Vagina (tissue), 2 donors: ENCODE results near the gene CASQ2.

ENCODE experiments used
- POLR2A ChIP-seq, 2 donors: fragments of 450-650 bp; IDR thresholded peaks; one replicate each; pipeline ENCODE4 v1.6.1; 2017; ENCODE audit warnings: antibody characterized with exemption in 2 of 2, mild to moderate bottlenecking in 2 of 2, moderate library complexity in 2 of 2
- TF ChIP-seq, protein P1 (sequence below), 3 experiments: fragments of 450-650 bp in 2 of 3; fragments of 200-600 bp in 1 of 3; sonication (generic) in 1 of 3; IDR thresholded peaks; one replicate each; pipeline ENCODE4 v1.5.1; 2017 to 2019; ENCODE audit warnings: antibody characterized with exemption in 3 of 3, mild to moderate bottlenecking in 2 of 3, moderate library complexity in 2 of 3

GRCh38 chr1:115665319-115666096, 103.0 kb downstream of the CASQ2 start:
- TF ChIP-seq, protein P1, sequence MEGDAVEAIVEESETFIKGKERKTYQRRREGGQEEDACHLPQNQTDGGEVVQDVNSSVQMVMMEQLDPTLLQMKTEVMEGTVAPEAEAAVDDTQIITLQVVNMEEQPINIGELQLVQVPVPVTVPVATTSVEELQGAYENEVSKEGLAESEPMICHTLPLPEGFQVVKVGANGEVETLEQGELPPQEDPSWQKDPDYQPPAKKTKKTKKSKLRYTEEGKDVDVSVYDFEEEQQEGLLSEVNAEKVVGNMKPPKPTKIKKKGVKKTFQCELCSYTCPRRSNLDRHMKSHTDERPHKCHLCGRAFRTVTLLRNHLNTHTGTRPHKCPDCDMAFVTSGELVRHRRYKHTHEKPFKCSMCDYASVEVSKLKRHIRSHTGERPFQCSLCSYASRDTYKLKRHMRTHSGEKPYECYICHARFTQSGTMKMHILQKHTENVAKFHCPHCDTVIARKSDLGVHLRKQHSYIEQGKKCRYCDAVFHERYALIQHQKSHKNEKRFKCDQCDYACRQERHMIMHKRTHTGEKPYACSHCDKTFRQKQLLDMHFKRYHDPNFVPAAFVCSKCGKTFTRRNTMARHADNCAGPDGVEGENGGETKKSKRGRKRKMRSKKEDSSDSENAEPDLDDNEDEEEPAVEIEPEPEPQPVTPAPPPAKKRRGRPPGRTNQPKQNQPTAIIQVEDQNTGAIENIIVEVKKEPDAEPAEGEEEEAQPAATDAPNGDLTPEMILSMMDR (IDR thresholded peaks at IDR 0.05): no peak
- no peak for TF ChIP-seq POLR2A (IDR thresholded peaks at IDR 0.05)
